Measurements from ENCODE around the gene ZNF423. TPM values are rescaled to one million over a fixed set of nuclear protein-coding genes. Genes with fewer than 3 reads are reported as not detected.

The ZNF423 gene
- total and polyA plus RNA-seq, 7 donors: 0.69 to 19.7 (median 3.6) TPM

- Histone ChIP-seq H3K9me3 (no peaks in the 10 kb centered on the region), H3K36me3 (no peaks in the 10 kb centered on the region), H3K27me3 (no peaks in the 10 kb centered on the region), H3K4me3 (no peak overlapping the region), H3K4me1 (no peaks in the 10 kb centered on the region), H3K27ac (no peak overlapping the region)
- 80 to 84% methylated on average over 14 of the region's 14 CpGs for WGBS, 2 donors
- no peak for TF ChIP-seq EP300 (IDR thresholded peaks at IDR 0.05)
- TF ChIP-seq POLR2AphosphoS5 (IDR thresholded peaks at IDR 0.05): no peak
- TF ChIP-seq POLR2A (IDR thresholded peaks at IDR 0.05): no peak
- TF ChIP-seq CTCF (IDR thresholded peaks at IDR 0.05): no peak
- DNase-seq: no peak
- intact Hi-C loops (cut with DNase I): no loop called here
These were observed 74.5 kb downstream of the ZNF423 start for GRCh38 chr16:49781401-49781800.

DNA sequence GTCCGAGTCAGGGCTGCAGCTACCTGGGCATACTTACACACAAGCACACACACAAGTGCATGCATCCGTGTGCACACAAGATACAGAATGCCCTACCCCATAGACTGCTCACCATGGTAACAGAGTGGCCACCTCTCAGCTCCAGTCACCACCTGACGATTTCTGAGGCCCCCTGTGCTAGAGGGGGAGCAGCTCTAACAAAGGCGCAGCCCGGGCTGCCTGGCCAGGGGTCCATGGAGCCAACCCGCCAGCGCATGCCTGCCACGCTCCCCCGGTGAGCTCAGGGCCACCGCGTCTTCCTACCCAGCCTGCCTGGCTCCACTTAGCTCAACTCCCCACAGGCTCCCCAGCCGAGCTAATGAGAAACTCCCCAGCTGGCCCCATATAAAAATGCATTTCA lies 75.5 kb downstream of the ZNF423 start:
- WGBS, 2 donors: 81 to 86% methylated on average over 12 of the region's 12 CpGs

DNA sequence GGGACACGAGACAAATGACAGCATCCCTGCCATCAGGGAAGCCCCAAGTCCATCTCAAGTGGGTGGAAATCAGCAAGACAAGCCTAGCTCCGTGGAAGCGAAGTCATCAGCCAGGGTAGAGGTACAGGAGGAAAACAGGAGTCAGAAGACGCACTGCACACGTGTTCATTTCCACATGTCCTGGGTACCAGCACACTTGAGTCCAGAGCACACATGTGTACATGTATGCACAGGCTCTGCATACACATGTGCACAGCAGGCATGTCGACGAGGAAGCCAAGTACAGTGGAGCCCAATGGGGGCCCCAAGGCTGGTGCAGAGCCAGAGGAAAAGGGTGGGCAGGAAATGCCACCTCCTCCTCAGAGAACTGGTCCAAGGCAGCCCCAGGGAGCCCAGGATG lies 75.9 kb downstream of the ZNF423 start:
- intact Hi-C loops (cut with DNase I): no loop called here
- no peak for DNase-seq
- Histone ChIP-seq H3K9me3 (no peaks in the 10 kb centered on the region), H3K4me1 (peaks cover 0 to 6% (median 3%) of the 10 kb centered on the region in 4 donors), H3K4me3 (no peak overlapping the region), H3K27me3 (no peaks in the 10 kb centered on the region), H3K27ac (no peak overlapping the region), H3K36me3 (no peaks in the 10 kb centered on the region)
- TF ChIP-seq POLR2A (IDR thresholded peaks at IDR 0.05): no peak
- TF ChIP-seq POLR2AphosphoS5 (IDR thresholded peaks at IDR 0.05): no peak
- TF ChIP-seq EP300 (IDR thresholded peaks at IDR 0.05): no peak
- TF ChIP-seq CTCF (IDR thresholded peaks at IDR 0.05): no peak
- WGBS, 2 donors: 72 to 79% methylated on average over 7 of the region's 7 CpGs

More for the DNA sequence above, 75.5 kb downstream of the ZNF423 start:
- TF ChIP-seq EP300 (IDR thresholded peaks at IDR 0.05) (no peak), POLR2A (IDR thresholded peaks at IDR 0.05) (no peak), POLR2AphosphoS5 (IDR thresholded peaks at IDR 0.05) (no peak), CTCF (IDR thresholded peaks at IDR 0.05) (no peak)
- no peak for DNase-seq
- H3K9me3 ChIP-seq: no peaks in the 10 kb centered on the region
- no peak overlapping the region for H3K4me3 ChIP-seq
- no peaks in the 10 kb centered on the region for H3K36me3 ChIP-seq
- peaks cover 0 to 2% (median under 1%) of the 10 kb centered on the region in 4 donors for H3K4me1 ChIP-seq
- no peaks in the 10 kb centered on the region for H3K27me3 ChIP-seq
- intact Hi-C loops (cut with DNase I): no loop called here
- no peak overlapping the region for H3K27ac ChIP-seq

- H3K4me3 ChIP-seq: no peak overlapping the region
- H3K9me3 ChIP-seq: no peaks in the 10 kb centered on the region
- H3K36me3 ChIP-seq: no peaks in the 10 kb centered on the region
- H3K27ac ChIP-seq: no peak overlapping the region
- WGBS, 2 donors: 80 to 89% methylated on average over 11 of the region's 11 CpGs
- TF ChIP-seq POLR2AphosphoS5 (IDR thresholded peaks at IDR 0.05): no peak
- TF ChIP-seq CTCF (IDR thresholded peaks at IDR 0.05): no peak
- TF ChIP-seq POLR2A (IDR thresholded peaks at IDR 0.05): no peak
- no peak for TF ChIP-seq EP300 (IDR thresholded peaks at IDR 0.05)
- no peaks in the 10 kb centered on the region for H3K27me3 ChIP-seq
- intact Hi-C loops (cut with DNase I): no loop called here
- peaks cover 0 to 17% (median 4%) of the 10 kb centered on the region in 4 donors for H3K4me1 ChIP-seq
- no peak for DNase-seq
These were observed 77.5 kb downstream of the ZNF423 start for GRCh38 chr16:49778202-49778930.
